Activated T-cell treated with anti-CD3 and anti-CD28 coated beads, Interleukin-2, amount 50 U/mL, for 72 hours (primary cell): ENCODE data around the gene MCF2L. TPM values are rescaled to one million over a fixed set of nuclear protein-coding genes. Genes with fewer than 3 reads are reported as not detected.
"Not testable (repeated sequence)": the region's sequence is repeated elsewhere in the genome, so short reads cannot be mapped to it uniquely, and the experiment has no call there.

Experiments
- ATAC-seq, 2 donors: fragments of 150-1000 bp; cut with Tn5 transposase; replicated peaks in 1 of 2; 2 replicates each; pipeline ENCODE4 v1.10.0; 2021; ENCODE audit warnings: moderate library complexity in 2 of 2, mild to moderate bottlenecking in 1 of 2
- DNase-seq, 2 donors: peaks; one replicate each; pipeline ENCODE4 v3.0.0; 2021 to 2022; ENCODE audit warnings: mixed read lengths in 1 of 2
- H3K27ac Mint-ChIP-seq: one replicate; pipeline ENCODE4 v1.8.0; 2022; ENCODE audit warnings: mild to moderate bottlenecking, moderate library complexity, mixed read lengths
- H3K27me3 Mint-ChIP-seq: one replicate; pipeline ENCODE4 v1.8.0; 2022; ENCODE audit warnings: low read depth, mixed read lengths
- H3K36me3 Mint-ChIP-seq, 2 donors: one replicate each; pipeline ENCODE4 v1.8.0; 2022; ENCODE audit warnings: mixed read lengths in 2 of 2, mild to moderate bottlenecking in 1 of 2; ENCODE audit not compliant: insufficient read depth in 2 of 2
- H3K4me1 Mint-ChIP-seq: one replicate; pipeline ENCODE4 v1.8.0; 2022; ENCODE audit warnings: low read depth, mixed read lengths
- H3K4me3 Mint-ChIP-seq, 2 donors: one replicate each; pipeline ENCODE4 v1.8.0; 2022; ENCODE audit warnings: mild to moderate bottlenecking in 2 of 2, mixed read lengths in 2 of 2, moderate library complexity in 2 of 2
- H3K9me3 Mint-ChIP-seq, 2 donors: one replicate each; pipeline ENCODE4 v1.8.0; 2022; ENCODE audit warnings: mixed read lengths in 2 of 2
- total RNA-seq, 2 donors: library from RNA; stranded (reverse); gene quantifications; one replicate each; pipeline ENCODE4 v1.2.3, GENCODE V29; 2022

Gene MCF2L
- total RNA-seq, 2 donors from 2014 or later, result 9.6 to 11.8 TPM

GRCh38 chr13:113073942-113074341 lies 104.9 kb downstream of the MCF2L start:
- no peak for ATAC-seq
- H3K4me1 Mint-ChIP-seq, result no peaks in the 10 kb centered on the region
- no peaks in the 10 kb centered on the region for H3K27me3 Mint-ChIP-seq
- no peak overlapping the region for H3K4me3 Mint-ChIP-seq
- no peak for DNase-seq
- peaks cover 0 to 2% of the 10 kb centered on the region in 2 donors for H3K9me3 Mint-ChIP-seq
- no peak overlapping the region for H3K27ac Mint-ChIP-seq
- H3K36me3 Mint-ChIP-seq, result peaks cover 2 to 3% of the 10 kb centered on the region in 2 donors

DNA sequence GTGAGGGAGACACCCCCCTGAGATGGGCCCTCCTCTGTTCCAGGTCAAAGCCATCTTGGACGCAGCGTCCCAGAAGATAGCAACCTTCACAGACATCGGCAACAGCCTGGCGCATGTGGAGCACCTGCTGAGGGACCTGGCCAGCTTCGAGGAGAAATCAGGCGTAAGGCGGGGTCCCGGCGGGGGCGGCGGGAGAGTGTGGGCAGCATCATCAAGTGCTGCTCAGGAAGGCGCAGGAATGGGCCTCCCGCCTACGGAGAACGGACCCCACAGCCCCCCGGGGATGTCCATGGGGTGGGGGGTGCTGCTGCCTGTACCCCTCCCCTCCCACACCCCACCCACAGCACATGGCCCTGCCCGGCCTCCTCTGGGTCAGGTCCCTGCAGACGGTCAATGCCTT lies 105.4 kb downstream of the MCF2L start:
- no peak overlapping the region for H3K4me3 Mint-ChIP-seq
- no peak overlapping the region for H3K27ac Mint-ChIP-seq
- DNase-seq, result no peak
- no peak for ATAC-seq
- H3K27me3 Mint-ChIP-seq, result no peaks in the 10 kb centered on the region
- peaks cover 2 to 3% of the 10 kb centered on the region in 2 donors for H3K36me3 Mint-ChIP-seq
- peaks cover 0 to 2% of the 10 kb centered on the region in 2 donors for H3K9me3 Mint-ChIP-seq
- H3K4me1 Mint-ChIP-seq, result no peaks in the 10 kb centered on the region

GRCh38 chr13:113074876-113075275 lies 105.9 kb downstream of the MCF2L start:
- H3K4me3 Mint-ChIP-seq, result no peak overlapping the region
- no peak for DNase-seq

GRCh38 chr13:113075711-113076110 lies 106.7 kb downstream of the MCF2L start:
- Mint-ChIP-seq H3K4me1 (no peaks in the 10 kb centered on the region), H3K9me3 (peaks cover 0 to 2% of the 10 kb centered on the region in 2 donors), H3K36me3 (peaks cover 2 to 3% of the 10 kb centered on the region in 2 donors), H3K27me3 (no peaks in the 10 kb centered on the region), H3K4me3 (no peak overlapping the region), H3K27ac (no peak overlapping the region)
- ATAC-seq (no peak), DNase-seq (no peak)

More at GRCh38 chr13:113074876-113075275, 105.9 kb downstream of the MCF2L start:
- Mint-ChIP-seq H3K4me1 (no peaks in the 10 kb centered on the region), H3K27ac (no peak overlapping the region), H3K27me3 (no peaks in the 10 kb centered on the region), H3K36me3 (peaks cover 2 to 3% of the 10 kb centered on the region in 2 donors), H3K9me3 (peaks cover 0 to 2% of the 10 kb centered on the region in 2 donors)
- ATAC-seq, result no peak

- Mint-ChIP-seq H3K27me3 (no peaks in the 10 kb centered on the region), H3K9me3 (no peaks in the 10 kb centered on the region), H3K4me3 (no peak overlapping the region), H3K27ac (no peak overlapping the region), H3K36me3 (peaks cover 2% of the 10 kb centered on the region in 2 donors), H3K4me1 (no peaks in the 10 kb centered on the region)
- DNase-seq (no peak), ATAC-seq (no peak)
Observed at GRCh38 chr13:113076681-113077401, 107.8 kb downstream of the MCF2L start.

- no peaks in the 10 kb centered on the region for H3K27me3 Mint-ChIP-seq
Observed at GRCh38 chr13:113077566-113077952, 108.5 kb downstream of the MCF2L start.

GRCh38 chr13:113077953-113078901 lies 109.2 kb downstream of the MCF2L start:
- no peaks in the 10 kb centered on the region for H3K27me3 Mint-ChIP-seq
- H3K4me3 Mint-ChIP-seq, result no peak overlapping the region
- DNase-seq (no peak), ATAC-seq (no peak)
- H3K4me1 Mint-ChIP-seq, result no peaks in the 10 kb centered on the region
- no peaks in the 10 kb centered on the region for H3K36me3 Mint-ChIP-seq
- no peaks in the 10 kb centered on the region for H3K9me3 Mint-ChIP-seq
- H3K27ac Mint-ChIP-seq, result no peak overlapping the region

More at GRCh38 chr13:113077566-113077952, 108.5 kb downstream of the MCF2L start:
- Mint-ChIP-seq H3K4me3 (no peak overlapping the region), H3K27ac (no peak overlapping the region), H3K9me3 (no peaks in the 10 kb centered on the region), H3K36me3 (peaks cover 2% of the 10 kb centered on the region in 2 donors), H3K4me1 (no peaks in the 10 kb centered on the region)
- no peak for DNase-seq
- ATAC-seq, result no peak

- no peak overlapping the region for H3K4me3 Mint-ChIP-seq
- H3K4me1 Mint-ChIP-seq, result no peaks in the 10 kb centered on the region
- no peaks in the 10 kb centered on the region for H3K36me3 Mint-ChIP-seq
- DNase-seq, result no peak
- H3K27me3 Mint-ChIP-seq, result no peaks in the 10 kb centered on the region
- H3K9me3 Mint-ChIP-seq, result no peaks in the 10 kb centered on the region
- no peak overlapping the region for H3K27ac Mint-ChIP-seq
- ATAC-seq, result no peak
Observed at GRCh38 chr13:113078902-113079780, 110.1 kb downstream of the MCF2L start.

GRCh38 chr13:113079781-113080080 lies 110.7 kb downstream of the MCF2L start:
- H3K27me3 Mint-ChIP-seq, ATAC-seq, H3K27ac Mint-ChIP-seq, H3K4me3 Mint-ChIP-seq, H3K4me1 Mint-ChIP-seq, H3K9me3 Mint-ChIP-seq, DNase-seq, H3K36me3 Mint-ChIP-seq: not testable (repeated sequence)

DNA sequence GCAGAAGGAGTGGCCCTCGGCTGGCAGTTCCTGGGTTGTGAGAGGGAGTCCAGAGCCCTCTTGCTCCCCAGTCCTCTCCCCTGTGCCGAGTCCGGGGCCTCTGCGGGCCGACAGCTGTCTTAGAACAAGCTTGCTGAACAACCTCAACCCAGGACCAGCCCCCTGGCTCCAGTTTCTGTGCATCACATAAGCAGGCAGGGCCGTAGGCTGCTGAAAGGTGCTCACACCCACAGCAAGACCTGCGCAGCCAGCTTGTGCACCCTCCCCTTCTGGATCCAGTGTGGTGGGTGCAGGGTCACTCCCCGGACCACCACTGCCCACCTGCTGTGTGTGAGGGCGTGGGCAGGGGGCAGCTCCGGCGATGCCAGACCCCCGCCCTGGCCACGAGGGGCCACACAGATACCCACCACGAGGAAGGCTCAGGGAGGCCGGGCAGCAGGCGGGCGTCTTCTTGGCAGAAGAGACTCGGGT lies 111.4 kb downstream of the MCF2L start:
- DNase-seq (no peak), ATAC-seq (no peak)
- Mint-ChIP-seq H3K27me3 (no peaks in the 10 kb centered on the region), H3K4me3 (no peak overlapping the region), H3K36me3 (no peaks in the 10 kb centered on the region), H3K9me3 (no peaks in the 10 kb centered on the region), H3K4me1 (no peaks in the 10 kb centered on the region), H3K27ac (no peak overlapping the region)

GRCh38 chr13:113080901-113081521 lies 112.0 kb downstream of the MCF2L start:
- no peak overlapping the region for H3K4me3 Mint-ChIP-seq

GRCh38 chr13:113082198-113083021 lies 113.4 kb downstream of the MCF2L start:
- H3K9me3 Mint-ChIP-seq, result no peaks in the 10 kb centered on the region
- no peak for DNase-seq
- H3K4me1 Mint-ChIP-seq, result no peaks in the 10 kb centered on the region
- ATAC-seq, result no peak
- H3K27ac Mint-ChIP-seq, result no peak overlapping the region
- no peak overlapping the region for H3K4me3 Mint-ChIP-seq
- H3K36me3 Mint-ChIP-seq, result no peaks in the 10 kb centered on the region
- H3K27me3 Mint-ChIP-seq, result no peaks in the 10 kb centered on the region

More at GRCh38 chr13:113080901-113081521, 112.0 kb downstream of the MCF2L start:
- DNase-seq (no peak), ATAC-seq (no peak)
- Mint-ChIP-seq H3K36me3 (no peaks in the 10 kb centered on the region), H3K9me3 (no peaks in the 10 kb centered on the region), H3K27me3 (no peaks in the 10 kb centered on the region), H3K27ac (no peak overlapping the region), H3K4me1 (no peaks in the 10 kb centered on the region)
